ENCODE measurements around the gene DGKI.

The DGKI gene

DNA sequence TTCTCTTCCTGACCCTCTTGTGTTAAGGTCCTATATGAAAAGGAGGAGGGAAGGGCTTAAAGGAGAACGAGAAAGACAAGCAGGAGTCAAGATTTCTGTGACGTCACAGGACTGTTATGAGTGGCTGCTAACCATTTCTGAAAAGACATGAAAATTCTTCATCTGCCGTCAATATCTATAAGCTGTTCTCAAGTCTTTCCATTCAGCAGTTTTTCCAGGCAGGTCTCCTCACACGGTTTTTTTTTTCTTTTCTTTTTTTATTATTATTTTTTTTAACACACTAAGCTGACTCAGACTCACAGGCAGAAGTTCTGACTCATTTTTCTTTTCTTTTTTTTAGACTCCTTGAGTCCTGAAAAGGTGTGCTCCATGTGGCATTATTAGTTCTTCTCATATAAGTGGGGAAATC lies 72.0 kb downstream of the DGKI start:
- no peak for DNase-seq

DNA sequence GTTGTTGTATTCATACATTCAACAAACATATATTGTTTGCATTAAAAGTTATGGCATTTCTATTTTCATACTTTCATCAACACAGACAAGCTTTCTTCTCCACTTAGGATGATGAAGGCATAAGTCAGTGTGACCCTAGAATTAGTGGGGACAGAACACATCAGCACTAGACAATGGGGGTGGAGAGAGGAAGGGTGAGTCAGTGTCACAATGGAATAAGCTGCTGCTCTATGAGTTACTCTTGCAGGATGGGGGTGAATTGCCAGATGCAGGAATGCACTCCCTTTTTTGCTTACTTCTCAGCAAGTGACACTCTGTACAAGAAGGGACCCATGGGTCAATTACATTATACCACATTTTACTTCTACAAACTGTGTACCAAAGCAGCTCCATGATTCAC lies 74.0 kb downstream of the DGKI start:
- no peak for DNase-seq

DNA sequence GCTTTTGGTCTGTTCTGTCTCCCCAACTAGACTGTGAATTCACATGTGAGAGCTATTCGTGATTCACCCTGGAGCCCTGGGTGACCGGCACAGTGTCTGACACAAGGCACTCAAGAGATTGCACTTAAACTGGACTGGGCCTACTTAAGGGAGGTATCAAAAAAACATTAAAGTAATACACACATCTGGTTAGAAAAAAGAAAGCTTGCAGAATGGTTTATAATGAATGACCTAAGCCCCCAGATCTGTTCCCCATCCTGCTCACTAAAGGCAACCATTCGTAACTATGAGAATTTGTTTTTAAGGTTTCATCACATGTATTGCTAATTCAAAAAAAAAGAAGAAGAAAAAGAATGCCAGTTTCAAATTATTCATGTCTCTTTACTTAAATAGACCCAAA lies 74.5 kb downstream of the DGKI start:
- DNase-seq, result no peak

DNA sequence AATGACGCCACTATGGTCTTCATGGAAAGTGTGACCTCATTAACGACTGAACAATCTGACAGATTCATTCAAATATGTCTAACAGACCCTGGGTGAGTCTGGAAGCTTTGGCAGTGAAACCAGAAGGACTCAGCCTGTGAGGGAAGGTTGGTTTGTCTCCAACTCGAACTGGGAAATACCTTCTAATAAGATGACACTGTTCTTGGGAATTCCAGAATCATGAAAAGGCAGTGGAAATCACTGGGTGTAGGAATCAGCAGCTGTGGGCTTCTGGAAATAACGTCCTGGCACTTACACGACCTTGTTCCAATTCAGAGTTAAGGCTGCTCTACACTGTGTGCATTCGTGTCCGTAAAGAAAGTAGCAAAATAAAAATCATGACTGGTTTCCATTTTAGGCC lies 75.1 kb downstream of the DGKI start:
- no peak for DNase-seq

DNA sequence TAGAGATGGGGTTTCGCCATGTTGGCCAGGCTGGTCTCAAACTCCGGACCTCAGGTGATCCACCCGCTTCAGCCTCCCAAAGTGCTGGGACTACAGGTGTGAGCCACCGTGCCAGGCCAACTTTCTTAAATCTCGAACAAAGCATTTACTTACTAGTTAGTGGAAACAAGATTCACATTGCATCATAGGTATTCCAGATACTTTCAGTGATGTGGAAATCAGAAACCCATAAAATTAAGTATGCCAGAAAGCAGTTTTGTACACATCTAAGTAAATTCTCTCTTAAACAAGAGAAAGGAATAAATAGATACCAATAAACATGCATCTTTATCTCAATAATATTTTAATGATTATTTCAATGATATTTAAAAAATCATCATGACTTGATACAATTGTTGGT lies 75.5 kb downstream of the DGKI start:
- no peak for DNase-seq

DNA sequence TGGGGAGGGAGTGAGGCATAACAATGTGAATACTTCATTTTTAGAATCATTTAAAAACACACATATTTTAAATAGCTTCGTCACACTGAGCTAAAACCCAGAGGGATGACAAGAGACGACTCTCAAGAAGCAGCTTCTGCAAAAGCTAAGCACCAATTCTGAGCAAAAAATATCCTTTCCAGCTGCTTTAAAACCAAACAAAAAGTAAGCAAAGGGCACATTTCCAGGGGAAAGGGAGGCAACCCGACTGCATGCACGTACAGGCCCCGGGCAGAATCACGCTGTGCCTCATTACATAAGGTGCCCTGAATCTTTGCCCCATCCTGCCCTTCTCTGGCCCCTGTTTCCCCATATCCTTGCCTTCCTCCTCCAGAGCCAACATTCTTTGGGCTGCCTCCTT lies 78.4 kb downstream of the DGKI start:
- no peak for DNase-seq

DNA sequence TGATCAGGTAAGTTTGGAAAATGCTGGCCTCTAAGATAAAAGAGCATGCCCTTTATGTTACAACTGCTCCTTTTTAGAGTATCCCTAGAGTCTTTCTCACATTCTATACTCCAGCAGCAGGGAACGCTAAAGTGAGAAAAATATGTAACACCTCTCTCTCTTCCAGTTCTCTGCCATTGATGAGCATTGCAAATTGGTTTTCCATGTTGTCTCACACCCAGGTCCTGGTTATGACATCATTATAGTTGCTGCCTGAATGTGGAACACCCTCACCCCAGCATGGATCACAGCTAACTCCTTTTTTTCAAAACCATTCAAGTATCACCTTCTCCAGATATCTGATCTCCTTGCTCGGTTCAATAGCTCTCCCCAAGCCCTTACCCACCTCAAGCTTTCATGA lies 84.4 kb downstream of the DGKI start:
- DNase-seq, result no peak

DNA sequence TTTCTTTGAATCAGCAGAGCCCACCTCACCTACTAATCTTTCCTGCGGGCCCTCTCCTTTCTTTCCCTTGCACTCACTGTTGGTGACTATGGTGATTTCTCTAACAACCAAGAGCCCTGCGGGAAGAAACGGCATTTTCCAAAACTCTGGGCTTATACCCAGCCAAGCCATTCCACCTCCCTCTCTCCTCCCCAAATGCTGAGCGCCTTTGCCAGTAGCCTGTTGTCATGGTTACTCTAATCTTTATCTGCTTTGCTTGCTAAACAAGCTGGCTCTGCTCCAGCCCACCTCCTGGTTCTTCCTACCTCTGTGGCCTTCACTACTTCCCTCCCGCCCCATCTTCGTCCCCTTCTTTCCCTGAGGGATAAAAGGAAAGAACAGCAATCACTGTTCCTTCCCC lies 86.7 kb downstream of the DGKI start:
- DNase-seq, result no peak

DNA sequence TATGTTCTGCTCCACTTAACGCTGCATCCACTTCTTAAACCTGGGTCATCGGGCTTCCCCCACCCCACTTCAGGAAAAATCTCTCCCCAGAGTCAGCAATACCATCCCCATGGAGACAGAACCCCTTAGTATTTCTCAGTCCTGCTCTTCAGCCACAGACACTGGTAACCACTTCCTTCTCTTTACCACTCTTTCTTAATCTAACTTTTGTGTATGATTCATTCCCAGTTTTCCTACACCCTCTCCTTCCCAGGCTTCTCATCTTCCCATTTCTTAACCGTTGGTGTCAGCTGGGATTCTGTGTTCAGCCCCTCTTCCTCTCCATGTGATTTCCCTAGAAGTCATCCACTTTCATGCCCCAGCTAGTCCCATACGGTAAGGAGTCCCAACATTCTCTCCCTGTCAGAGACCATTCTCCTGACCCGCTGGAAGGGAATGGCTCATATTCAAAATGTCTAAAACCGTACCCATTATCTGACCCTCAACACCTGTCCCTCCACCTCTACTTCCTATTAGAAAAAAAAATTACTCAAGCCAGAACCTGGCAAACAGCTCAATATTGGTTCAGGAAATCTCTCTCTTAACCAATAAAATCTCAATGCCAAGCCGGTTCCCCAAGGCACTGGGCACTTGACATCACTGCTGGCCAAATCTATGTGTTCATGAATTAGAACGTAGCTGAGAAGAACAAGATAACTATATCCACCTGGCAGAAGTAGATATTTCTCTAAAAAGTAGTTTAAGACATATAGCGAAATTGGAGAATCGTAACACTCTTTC lies 89.4 kb downstream of the DGKI start:
- DNase-seq, result no peak

DNA sequence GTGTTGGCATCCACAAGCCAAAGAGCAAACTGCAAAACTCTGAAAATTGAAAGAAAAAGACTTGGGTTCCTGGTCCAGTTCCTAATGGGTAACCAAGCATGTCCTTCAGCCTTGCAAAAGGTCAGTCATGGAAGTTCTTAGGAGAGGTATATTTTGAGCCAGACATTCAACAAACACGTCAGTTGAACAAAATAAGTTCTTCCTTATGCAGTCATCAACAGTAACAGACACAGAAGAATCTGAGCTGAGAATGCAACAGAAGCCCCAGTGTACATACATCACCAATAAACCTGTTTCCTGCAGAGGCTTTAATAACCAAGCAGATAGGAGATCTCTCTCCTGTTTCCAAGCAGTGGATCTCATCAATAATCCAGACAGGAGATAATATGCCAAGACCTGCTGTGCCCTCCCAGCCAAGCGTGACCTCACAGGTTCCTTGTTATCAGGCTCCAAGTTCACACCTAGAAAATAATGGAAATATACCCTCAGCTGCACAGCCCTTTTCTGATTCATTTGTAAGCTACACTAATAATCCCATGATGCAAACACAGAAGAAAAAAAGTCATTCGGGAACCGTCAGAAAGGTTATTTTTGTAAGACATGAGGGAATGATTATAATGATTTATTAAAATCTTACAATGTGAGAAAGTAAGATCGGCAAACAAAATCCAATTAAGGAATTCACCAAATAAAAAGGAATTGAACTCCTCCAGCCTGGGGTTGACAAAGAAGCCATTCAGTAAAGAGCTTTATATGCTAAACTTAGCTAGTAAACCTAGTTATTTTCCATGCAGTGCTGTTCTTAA lies 90.7 kb downstream of the DGKI start:
- DNase-seq, result no peak

DNA sequence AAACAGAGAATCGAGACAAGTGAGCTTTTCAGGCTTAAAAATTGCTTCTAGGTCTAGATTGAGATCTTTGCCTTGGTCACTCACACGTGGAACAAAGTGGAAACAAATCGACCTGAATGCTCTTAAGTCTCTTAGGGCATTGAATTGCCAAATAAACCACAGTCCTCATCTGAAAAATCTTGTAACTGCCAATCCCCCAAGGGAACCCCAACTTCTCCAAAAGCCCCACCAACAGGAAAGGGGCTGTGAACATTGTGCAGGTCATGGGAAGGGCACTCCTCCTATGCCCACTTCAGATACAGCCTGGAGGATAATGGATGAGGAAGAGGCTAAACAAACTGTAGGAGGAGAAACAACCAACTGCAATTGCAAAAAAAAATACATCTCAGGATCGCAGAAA lies 91.3 kb downstream of the DGKI start:
- no peak for DNase-seq

DNA sequence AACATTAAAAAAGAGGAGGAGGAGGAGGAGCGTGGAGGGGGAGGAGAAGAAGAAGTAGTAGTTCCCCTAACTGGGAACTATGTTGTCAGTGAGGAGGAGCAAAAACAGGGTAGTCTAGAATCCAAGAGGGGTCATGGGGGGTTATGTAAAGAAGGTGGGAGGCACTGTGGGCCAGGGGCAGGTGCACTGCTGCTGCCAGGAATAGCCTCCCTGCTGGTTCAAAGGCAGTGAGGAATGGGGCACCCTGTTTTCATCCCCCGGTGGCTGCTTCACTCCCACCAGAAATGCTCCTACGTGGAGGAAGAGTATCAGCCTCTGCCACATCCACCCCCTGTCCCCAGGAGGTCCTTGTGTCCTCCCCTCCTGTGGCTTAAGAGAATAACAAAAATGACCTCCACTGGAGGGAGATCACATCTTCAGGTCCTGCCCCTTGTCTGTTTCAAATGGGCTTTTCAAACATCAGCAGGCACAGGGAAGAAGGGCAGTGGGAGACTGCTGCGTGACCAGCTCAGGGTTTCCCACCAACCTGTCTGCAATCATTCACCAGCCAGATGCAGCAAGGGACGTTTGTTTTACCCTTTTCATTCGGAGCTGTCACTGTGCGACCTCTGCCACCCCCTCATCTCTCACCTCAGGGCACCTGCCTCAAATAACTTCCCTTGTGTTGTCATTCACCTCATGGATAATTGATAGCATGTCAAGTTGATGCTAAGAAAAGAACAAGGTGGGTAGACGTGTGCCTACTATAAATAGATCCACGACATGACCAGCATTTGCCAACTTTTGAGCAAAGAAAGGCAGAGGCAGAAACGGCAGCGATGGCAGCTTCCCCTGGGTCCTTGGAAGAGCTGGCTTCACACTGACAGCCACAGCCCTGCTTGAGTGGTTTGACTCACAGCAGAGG lies 92.6 kb downstream of the DGKI start:
- DNase-seq, result no peak

DNA sequence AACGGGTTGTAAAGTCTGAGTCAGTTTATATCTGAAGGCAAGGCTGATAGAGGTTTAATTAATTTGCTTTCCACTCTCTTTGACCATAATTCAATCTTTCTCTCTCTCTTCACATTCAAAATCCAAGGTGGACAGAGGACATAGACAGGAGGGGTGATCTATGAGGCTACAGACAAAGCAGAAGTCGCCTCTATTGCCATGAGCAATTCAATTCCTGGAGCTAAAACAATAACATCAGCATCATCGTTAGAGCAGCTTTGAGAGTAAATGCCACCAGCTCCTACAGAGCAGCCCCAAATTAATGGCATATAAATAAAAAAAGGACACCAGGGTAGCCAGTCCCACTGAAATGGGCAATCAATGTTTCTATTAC lies 93.2 kb downstream of the DGKI start:
- no peak for DNase-seq

DNA sequence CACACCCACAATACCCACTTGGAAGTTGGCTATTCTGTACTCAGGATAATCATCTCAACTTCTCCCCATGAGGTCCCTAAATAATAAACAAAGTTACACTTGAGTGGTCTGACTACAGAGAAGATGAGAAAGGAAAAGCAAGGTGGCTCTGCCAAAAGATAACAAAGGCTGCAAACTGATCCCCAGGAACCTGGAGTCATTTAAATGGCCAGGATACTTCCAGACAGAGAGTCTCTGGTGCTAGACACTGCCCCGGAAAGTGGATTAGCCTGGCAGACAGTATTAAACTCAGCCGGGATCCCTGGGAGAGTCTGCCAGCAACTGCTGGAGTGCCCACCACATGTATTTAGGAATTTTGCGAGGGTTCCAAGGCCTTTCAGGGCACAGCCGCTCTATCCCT lies 93.7 kb downstream of the DGKI start:
- DNase-seq, result no peak

DNA sequence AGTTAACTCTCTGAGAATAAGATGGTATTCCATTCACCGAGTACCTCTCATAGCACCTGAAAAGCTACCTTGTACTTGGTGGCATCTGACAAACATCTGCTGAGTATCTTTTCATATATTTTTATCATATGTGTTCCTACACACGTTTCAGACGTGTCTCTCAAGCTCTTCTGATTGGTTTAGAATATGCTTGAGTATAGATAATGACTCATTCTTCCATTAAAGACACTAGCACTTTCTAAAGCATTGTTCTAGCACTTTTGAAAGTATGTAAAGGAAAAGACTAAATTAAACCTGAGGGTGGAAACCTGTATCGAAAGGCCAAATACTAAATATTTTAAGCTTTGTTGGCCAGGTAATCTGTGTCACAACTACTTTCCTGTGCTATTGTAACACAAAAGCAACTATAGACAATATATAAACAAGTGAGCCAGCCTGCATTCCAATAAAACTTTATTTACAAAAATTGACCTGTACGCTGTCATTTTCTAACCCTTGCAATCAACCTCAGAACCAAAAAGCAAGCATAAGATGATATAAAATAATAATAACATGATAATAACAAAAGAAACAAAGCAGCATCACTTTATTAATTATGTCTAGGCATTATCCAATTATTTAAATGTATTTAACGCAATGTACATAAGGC lies 95.3 kb downstream of the DGKI start:
- no peak for DNase-seq

DNA sequence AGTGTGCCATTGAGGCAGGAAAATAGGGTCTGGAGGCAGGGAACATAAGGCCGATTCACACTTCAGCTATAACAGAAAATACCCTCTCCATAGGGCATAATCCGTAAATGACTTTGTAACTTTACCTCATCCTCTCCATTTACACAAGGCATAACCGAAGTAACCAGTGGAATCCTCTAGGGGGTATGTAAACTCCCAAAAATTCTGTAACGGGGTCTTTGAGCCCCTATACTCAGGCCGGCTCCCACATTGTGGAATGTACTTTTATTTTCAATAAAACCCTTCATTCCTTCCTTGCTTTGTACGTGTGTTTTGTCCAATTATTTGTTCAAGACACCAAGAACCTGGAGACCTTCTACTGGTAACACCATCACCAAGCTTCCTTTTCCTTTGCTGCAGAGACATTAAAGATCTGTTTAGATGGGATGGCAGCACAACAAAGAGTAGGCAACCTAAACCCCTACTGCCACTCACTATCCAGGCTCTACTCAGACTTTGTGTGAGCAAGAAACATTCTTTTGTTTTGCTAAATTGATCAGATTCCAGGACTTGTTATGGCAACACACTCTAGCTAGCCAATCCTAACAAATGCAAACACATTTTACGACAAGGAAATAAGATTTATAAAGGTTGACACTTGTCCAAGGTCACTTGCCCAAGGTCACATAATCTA lies 99.3 kb downstream of the DGKI start:
- DNase-seq, result no peak

DNA sequence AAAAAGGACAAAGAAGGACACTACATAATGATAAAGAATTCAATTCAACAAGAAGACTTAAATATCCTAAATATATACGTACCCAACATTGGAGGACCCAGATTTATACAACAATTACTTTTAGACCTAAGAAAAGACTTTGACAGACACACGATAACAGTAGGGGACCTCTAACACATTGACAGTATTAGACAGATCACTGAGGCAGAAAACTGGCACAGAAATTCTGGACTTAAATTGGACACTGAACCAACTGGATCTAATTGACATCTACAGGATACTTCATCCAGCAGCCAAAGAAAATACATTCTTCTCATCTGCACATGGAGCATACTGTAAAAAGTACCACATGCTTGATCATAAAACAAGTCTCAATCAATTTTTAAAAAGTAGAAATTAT lies 103.8 kb downstream of the DGKI start:
- no peak for DNase-seq

DNA sequence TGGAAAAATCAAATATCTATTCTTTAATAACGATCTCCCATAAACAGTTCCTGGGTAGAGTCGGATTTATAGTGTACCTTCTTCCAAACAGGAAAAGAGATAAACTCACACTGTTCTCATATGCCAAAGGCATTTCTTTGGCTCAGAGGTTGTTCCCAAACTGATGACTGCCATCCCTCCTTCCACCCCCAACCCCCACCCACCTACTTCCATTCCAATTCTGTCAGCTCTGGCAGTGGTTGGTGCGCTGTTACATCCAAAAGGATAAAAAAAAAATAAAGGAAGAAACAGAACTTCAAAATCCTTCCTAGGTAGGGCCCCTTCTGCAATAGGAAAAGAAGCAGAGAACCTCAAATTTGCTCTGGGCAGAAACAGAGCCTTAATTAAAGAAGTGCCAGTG lies 104.7 kb downstream of the DGKI start:
- no peak for DNase-seq

DNA sequence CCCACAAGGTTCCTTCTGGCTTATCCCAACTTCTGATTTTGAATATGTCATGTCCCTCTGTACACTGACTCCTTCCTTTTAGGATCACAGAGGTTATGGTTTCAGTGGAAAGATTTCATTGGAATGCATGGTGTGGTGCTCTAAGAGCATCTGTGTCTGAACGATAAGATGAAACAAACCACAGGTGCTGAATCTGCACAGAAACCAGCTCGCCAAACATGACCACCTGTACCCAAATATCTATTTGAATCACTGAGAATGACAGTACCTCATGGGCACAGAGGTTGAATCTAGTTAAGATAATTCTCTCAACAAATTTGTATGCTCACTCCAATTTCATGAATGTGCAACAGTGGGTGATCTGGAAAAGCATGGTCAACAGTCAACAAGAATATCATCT lies 105.3 kb downstream of the DGKI start:
- no peak for DNase-seq

DNA sequence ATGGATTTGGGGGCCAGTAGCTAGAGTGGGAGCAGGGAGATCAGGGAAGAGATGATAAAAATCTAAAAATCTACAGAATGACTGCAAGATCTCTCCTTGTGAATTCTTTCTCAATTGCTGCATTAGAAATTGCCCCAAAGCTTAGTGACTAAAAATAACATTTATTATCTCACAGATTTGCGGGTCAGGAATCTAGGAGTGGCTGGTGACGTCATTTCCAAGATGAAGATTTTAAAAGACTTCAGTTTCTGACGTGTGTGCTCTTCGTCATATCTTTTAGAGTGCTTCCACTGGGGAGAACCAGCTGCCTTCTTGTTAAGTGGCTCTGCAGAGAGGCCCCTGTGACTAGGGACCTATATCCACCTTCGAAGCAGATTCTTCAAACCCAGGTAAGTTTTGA lies 112.6 kb downstream of the DGKI start:
- DNase-seq, result no peak

DNA sequence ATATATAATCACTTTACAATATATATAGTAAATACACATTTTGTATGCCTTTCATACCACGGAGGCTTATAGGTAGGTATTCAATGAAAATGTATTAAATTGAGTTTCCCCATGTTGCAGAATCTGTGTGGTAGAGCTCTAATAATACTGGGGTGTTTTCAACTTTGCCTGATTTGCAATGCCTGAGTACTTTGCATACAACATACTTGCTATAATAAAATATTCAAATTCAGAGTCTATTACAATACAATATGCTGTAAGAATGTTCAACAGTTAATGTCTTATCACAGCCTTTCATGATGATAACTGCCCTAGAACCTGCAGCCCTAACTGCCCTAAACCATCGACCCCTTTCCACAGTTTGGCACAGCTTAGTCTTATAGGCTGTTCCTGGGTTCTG lies 114.6 kb downstream of the DGKI start:
- DNase-seq, result no peak

DNA sequence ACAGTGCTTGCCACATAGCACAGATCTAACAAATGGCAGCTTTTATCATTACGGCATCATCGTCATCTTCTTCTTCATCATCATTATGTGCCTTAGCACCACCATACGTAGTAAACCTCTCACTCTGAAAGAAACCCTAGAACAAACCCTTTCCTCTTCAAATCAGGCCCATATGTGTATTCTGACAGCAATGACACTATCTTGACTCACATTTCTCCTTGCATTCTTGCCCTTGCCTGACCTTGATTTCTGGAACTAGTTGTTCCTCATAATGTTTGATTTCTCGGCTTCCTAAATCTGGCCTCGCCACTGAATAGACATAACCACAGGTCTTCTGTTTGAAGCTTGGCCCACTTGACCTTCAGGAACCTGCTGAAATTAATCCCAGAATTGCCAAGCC lies 115.3 kb downstream of the DGKI start:
- DNase-seq, result no peak

DNA sequence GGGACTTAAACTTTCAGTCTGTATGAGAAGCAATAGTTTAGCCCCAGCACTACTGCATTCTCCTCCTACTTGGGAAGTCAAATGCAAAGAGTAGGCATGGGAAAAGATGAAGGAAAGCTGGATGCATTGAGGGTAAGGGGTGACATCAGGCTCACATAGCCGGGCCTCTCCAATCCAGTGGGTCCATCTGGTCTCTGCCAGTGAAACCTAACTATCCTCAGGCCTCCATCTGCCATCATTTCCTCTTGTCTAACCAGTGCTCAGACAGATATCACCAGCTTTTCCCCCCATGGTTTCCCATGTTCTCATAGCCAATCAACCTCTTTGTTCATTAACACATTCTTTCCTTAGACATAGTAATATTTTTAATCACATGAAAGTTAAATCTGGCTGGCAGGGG lies 118.3 kb downstream of the DGKI start:
- DNase-seq, result no peak

All from GOT3 (cell line).